ENCODE measurements around the gene PPP1R3A. TPM values are rescaled to one million over a fixed set of nuclear protein-coding genes. Genes with fewer than 3 reads are reported as not detected.

The PPP1R3A gene
- total RNA-seq, 1 experiment from 2014 or later: not detected

GRCh38 chr7:113880559-113880958, 38.2 kb downstream of the PPP1R3A start:
- no peaks in the 10 kb centered on the region for H3K36me3 Mint-ChIP-seq (ENCODE audit: insufficient read depth in 1 of 3, low read depth in 3 of 3)
- no peak overlapping the region for H3K4me3 Mint-ChIP-seq
- TF ChIP-seq CTCF (conservative IDR thresholded peaks at IDR 0.05): no peak
- H3K79me2 ChIP-seq (ENCODE audit: insufficient read depth, low read length): no peaks in the 10 kb centered on the region
- H4K20me1 ChIP-seq (ENCODE audit: control insufficient read depth, insufficient read depth, insufficient read length): no peaks in the 10 kb centered on the region
- H2AFZ ChIP-seq (ENCODE audit: low read length): no peak overlapping the region
- no peak overlapping the region for H4K8ac ChIP-seq (replicated peaks; ENCODE audit: insufficient read length, low read depth, low read length)
- no peak overlapping the region for H2BK12ac ChIP-seq (ENCODE audit: insufficient read length, low read depth, low read length)
- H3T11ph ChIP-seq (ENCODE audit: low read length): no peak overlapping the region
- no peak overlapping the region for H3K14ac ChIP-seq (ENCODE audit: insufficient read depth, low read length)
- no peak overlapping the region for H3K4me2 ChIP-seq (ENCODE audit: insufficient read depth, insufficient read length, low read length)
- H3K4me1 Mint-ChIP-seq: no peaks in the 10 kb centered on the region
- H3K27ac Mint-ChIP-seq: no peak overlapping the region
- H3K23ac ChIP-seq (ENCODE audit: insufficient read length, low read depth, low read length): no peak overlapping the region
- H2BK15ac ChIP-seq (ENCODE audit: low read depth, low read length): no peak overlapping the region
- H3K27me3 Mint-ChIP-seq (ENCODE audit: low read depth): no peaks in the 10 kb centered on the region
- H3K23me2 ChIP-seq (ENCODE audit: insufficient read length, low read depth, low read length, poor library complexity, severe bottlenecking): no peaks in the 10 kb centered on the region
- H2BK5ac ChIP-seq (ENCODE audit: insufficient read length, low read length): no peak overlapping the region
- no peaks in the 10 kb centered on the region for H3K79me1 ChIP-seq (ENCODE audit: insufficient read depth, low read depth, low read length, poor library complexity, severe bottlenecking)
- no peak overlapping the region for H3K4ac ChIP-seq (ENCODE audit: low read depth, low read length)
- DNase-seq: no peak
- H3K27ac ChIP-seq (ENCODE audit: insufficient read length, low read depth, low read length): no peak overlapping the region
- H2AK5ac ChIP-seq (ENCODE audit: insufficient read length, low read length): no peak overlapping the region
- H2BK120ac ChIP-seq (ENCODE audit: low read depth, low read length, poor library complexity, severe bottlenecking): no peak overlapping the region
- no peak overlapping the region for H2BK20ac ChIP-seq (ENCODE audit: low read depth, low read length, poor library complexity, severe bottlenecking)
- H3K4me1 ChIP-seq (ENCODE audit: insufficient read depth, low read length): no peaks in the 10 kb centered on the region
- H4K91ac ChIP-seq (ENCODE audit: insufficient read length, low read depth, low read length): no peak overlapping the region
- H4K5ac ChIP-seq (ENCODE audit: insufficient read length, low read depth, low read length): no peak overlapping the region
- WGBS (ENCODE audit: extremely low coverage, insufficient read length, low lambda C conversion rate): no CpG with 5 or more reads among the region's 3 CpGs
- no peaks in the 10 kb centered on the region for H3K9me3 ChIP-seq (ENCODE audit: control insufficient read depth, low read depth, low read length)
- H3K56ac ChIP-seq (ENCODE audit: insufficient read length, low read depth, low read length): no peak overlapping the region
- no peak overlapping the region for H3K9ac ChIP-seq (ENCODE audit: extremely low read depth, insufficient read length, low read length)
- no peaks in the 10 kb centered on the region for H3K27me3 ChIP-seq (ENCODE audit: insufficient read depth, low read length)
- H3K9me3 Mint-ChIP-seq: no peaks in the 10 kb centered on the region
- H3K18ac ChIP-seq (ENCODE audit: insufficient read length, low read depth, low read length): no peak overlapping the region

All from H9 (cell line).